ENCODE data around the gene CIB4.

The CIB4 gene

DNA sequence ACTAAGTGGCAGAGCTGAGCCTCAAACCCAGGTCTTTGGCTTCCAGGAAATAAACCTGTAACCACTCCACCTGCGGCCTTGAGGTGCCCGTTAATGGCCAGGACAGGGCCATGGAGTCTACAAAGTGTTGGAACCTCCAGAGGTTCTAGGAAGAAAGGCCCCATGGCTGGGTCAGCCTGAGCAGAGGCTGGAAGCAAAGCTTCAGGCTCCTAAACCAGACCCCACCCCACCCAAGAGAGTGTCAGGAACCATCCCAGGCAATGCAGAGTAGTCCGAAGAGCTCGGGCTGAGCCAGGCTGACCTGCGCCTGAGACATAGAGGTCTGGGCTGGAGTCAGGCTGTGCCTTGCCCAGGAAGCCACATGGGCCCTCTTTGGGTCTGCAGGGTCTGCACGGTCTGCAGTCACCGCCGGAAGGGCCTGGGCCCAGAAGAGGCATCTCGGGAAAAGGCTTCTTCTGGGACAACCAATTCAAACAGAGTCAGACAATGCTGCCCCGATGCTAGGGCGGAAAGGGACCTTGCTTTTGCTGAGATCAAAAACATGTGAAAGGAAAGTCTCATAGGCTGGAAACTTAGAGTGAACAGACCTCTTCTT is 6.4 kb downstream of the CIB4 start:
- no peaks in the 10 kb centered on the region for H3K36me3 ChIP-seq (ENCODE audit: control insufficient read depth in 5 of 5, insufficient read depth in 5 of 5, low read length in 5 of 5)
- H3K9ac ChIP-seq (ENCODE audit: low read length in 5 of 5): no peak overlapping the region
- no peak overlapping the region for H3K27ac ChIP-seq (ENCODE audit: low read depth, low read length)
- H3K4me3 ChIP-seq (ENCODE audit: low read depth in 1 of 5, low read length in 5 of 5): no peak overlapping the region
- no peaks in the 10 kb centered on the region for H3K4me1 ChIP-seq (ENCODE audit: control insufficient read depth in 5 of 5, insufficient read depth in 5 of 5, low read length in 5 of 5)
- peaks cover 0 to 8% (median 3%) of the 10 kb centered on the region in 5 donors for H3K27me3 ChIP-seq (ENCODE audit: control insufficient read depth in 5 of 5, insufficient read depth in 4 of 5, low read length in 5 of 5)
- H3K9me3 ChIP-seq (ENCODE audit: control insufficient read depth in 5 of 5, low read length in 5 of 5): no peaks in the 10 kb centered on the region

DNA sequence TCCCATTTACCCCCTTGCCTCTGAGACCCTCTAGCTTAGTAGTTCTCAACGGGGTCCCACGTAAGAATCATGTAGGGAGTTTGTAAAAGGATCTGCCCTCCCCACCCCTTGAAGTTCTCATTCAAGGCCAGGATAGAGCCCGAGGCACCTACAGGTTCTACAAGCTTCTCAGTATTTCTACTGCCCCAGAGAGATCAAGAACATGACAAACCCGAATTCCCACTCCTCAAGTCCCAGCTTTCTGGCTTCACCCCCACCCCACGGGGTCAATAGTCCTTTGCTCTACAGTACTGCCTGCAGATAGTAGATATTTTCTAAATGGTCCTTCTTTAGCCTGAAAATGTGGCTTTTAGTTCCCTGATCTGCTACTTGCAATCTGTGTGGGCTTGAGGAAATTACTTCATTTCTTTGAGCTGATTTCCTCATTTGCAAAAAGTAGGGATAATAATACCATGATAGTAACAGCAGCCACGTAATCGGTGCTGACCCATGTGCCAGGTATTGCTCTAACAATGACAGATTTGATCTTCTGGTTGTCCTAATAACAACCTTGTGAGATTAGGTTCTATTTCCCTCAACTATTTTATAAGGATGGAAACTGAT is 7.1 kb downstream of the CIB4 start:
- H3K4me1 ChIP-seq (ENCODE audit: control insufficient read depth in 5 of 5, insufficient read depth in 5 of 5, low read length in 5 of 5): no peaks in the 10 kb centered on the region
- no peak overlapping the region for H3K9ac ChIP-seq (ENCODE audit: low read length in 5 of 5)

DNA sequence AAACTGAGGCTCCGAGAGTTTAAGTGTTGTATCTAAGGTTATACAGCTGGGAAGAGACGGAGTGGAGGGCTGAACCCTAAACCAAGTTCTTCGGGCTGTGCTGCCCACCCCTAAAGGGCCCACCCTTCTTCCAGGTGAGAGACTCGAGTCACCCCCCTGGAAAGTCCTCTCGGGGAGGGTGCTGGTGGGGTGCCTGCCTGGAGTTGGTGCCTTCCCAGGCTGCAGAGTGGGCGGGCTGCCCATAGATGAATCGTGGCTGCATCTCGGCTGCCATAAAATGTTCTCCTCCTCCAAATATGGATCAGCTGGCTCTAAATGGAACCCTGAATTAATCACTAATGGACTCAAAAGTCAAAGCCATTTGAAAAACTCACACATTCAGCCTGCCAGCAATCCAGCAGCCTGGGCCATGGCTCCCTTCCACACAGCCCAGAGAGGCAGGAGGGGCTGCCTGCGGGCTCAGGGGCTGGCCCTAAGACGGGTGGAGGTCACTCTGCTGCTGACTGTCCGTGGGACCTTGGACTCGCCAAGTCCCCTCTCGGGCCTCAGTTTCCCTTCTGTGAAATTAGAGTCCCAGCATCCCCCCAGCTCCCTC is 7.7 kb downstream of the CIB4 start:
- no peak overlapping the region for H3K4me3 ChIP-seq (ENCODE audit: low read depth in 1 of 5, low read length in 5 of 5)
- H3K36me3 ChIP-seq (ENCODE audit: control insufficient read depth in 5 of 5, insufficient read depth in 5 of 5, low read length in 5 of 5): no peaks in the 10 kb centered on the region
- no peak overlapping the region for H3K9ac ChIP-seq (ENCODE audit: low read length in 5 of 5)

More for the DNA sequence above, 7.1 kb downstream of the CIB4 start:
- Histone ChIP-seq H3K4me3 (ENCODE audit: low read depth in 1 of 5, low read length in 5 of 5) (no peak overlapping the region), H3K9me3 (ENCODE audit: control insufficient read depth in 5 of 5, low read length in 5 of 5) (no peaks in the 10 kb centered on the region), H3K27ac (ENCODE audit: low read depth, low read length) (no peak overlapping the region), H3K36me3 (ENCODE audit: control insufficient read depth in 5 of 5, insufficient read depth in 5 of 5, low read length in 5 of 5) (no peaks in the 10 kb centered on the region), H3K27me3 (ENCODE audit: control insufficient read depth in 5 of 5, insufficient read depth in 4 of 5, low read length in 5 of 5) (peaks cover 0 to 8% (median 3%) of the 10 kb centered on the region in 5 donors)

DNA sequence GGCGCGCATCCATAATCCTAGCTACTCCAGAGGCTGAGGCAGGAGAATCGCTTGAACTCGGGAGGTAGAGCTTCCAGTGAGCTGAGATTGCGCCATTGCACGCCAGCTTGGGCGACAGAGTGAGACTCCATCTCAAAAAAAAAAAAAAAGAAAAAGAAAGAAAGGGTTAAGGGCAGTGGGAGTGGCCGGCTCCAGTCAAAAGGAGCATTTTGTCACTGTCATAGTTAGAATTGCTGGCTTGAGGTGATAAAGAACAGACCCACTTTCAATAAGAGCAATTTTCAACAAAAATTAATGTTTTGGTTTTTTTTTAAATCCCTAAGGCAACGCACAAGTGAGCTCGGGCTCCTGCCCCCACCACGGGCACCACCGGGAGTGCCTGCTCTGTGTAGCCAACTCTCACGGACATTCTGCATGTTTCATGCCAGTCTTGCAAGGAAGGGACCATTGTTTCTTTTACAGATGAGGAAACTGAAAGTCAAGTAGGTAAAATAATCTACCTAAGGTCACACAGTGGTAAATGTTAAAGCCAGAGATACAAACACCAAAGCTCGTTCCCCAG is 8.5 kb downstream of the CIB4 start:
- H3K27me3 ChIP-seq (ENCODE audit: control insufficient read depth in 5 of 5, insufficient read depth in 4 of 5, low read length in 5 of 5): peaks cover 0 to 8% (median 3%) of the 10 kb centered on the region in 5 donors
- H3K27ac ChIP-seq (ENCODE audit: low read depth, low read length): no peak overlapping the region
- H3K36me3 ChIP-seq (ENCODE audit: control insufficient read depth in 5 of 5, insufficient read depth in 5 of 5, low read length in 5 of 5): no peaks in the 10 kb centered on the region
- H3K9ac ChIP-seq (ENCODE audit: low read length in 5 of 5): no peak overlapping the region
- H3K4me3 ChIP-seq (ENCODE audit: low read depth in 1 of 5, low read length in 5 of 5): no peak overlapping the region
- no peaks in the 10 kb centered on the region for H3K4me1 ChIP-seq (ENCODE audit: control insufficient read depth in 5 of 5, insufficient read depth in 5 of 5, low read length in 5 of 5)
- H3K9me3 ChIP-seq (ENCODE audit: control insufficient read depth in 5 of 5, low read length in 5 of 5): no peaks in the 10 kb centered on the region

More for the DNA sequence above, 7.7 kb downstream of the CIB4 start:
- Histone ChIP-seq H3K9me3 (ENCODE audit: control insufficient read depth in 5 of 5, low read length in 5 of 5) (no peaks in the 10 kb centered on the region), H3K27ac (ENCODE audit: low read depth, low read length) (no peak overlapping the region), H3K27me3 (ENCODE audit: control insufficient read depth in 5 of 5, insufficient read depth in 4 of 5, low read length in 5 of 5) (peaks cover 0 to 8% (median 3%) of the 10 kb centered on the region in 5 donors), H3K4me1 (ENCODE audit: control insufficient read depth in 5 of 5, insufficient read depth in 5 of 5, low read length in 5 of 5) (no peaks in the 10 kb centered on the region)

DNA sequence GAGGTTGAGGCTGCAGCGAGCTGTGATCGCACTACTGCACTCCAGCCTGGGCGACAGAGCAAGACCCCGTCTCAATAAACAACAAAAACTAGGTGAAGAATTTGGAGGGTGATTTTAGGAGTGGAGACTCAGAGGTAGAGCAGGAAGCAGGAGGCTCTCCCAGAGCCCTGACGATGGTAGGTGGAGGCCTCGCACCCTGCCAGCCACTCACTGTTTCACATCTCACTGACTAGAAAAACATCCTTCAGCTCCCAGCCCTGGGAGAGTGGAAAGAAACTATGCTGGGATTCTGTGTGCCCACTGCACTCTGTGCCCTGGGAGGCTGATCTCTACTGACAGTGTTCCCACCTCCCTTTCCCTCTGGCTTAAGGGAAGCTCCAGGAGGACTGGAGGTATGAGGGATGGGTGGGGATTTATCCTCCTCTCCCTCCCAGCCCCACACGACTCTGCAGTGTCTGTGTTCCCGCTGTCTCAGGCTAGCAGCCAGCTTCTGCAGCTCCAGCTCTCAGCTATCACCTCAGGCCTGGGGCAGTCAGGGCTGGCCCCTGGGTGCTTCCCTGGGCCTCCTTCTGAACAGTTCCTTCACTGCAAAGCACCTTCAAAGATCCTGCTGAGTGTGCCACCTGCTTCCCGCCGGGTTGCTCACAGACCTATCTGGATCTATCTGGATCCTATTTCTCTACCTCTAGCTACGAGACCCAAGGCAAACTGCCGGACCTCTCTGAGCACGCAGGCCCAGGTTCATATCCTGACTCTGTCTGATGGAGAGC is 9.6 kb downstream of the CIB4 start:
- H3K27me3 ChIP-seq (ENCODE audit: control insufficient read depth in 5 of 5, insufficient read depth in 4 of 5, low read length in 5 of 5): peaks cover 0 to 8% (median 3%) of the 10 kb centered on the region in 5 donors
- no peaks in the 10 kb centered on the region for H3K4me1 ChIP-seq (ENCODE audit: control insufficient read depth in 5 of 5, insufficient read depth in 5 of 5, low read length in 5 of 5)
- H3K27ac ChIP-seq (ENCODE audit: low read depth, low read length): no peak overlapping the region
- H3K9me3 ChIP-seq (ENCODE audit: control insufficient read depth in 5 of 5, low read length in 5 of 5): no peaks in the 10 kb centered on the region
- no peak overlapping the region for H3K9ac ChIP-seq (ENCODE audit: low read length in 5 of 5)
- no peak overlapping the region for H3K4me3 ChIP-seq (ENCODE audit: low read depth in 1 of 5, low read length in 5 of 5)
- H3K36me3 ChIP-seq (ENCODE audit: control insufficient read depth in 5 of 5, insufficient read depth in 5 of 5, low read length in 5 of 5): no peaks in the 10 kb centered on the region

DNA sequence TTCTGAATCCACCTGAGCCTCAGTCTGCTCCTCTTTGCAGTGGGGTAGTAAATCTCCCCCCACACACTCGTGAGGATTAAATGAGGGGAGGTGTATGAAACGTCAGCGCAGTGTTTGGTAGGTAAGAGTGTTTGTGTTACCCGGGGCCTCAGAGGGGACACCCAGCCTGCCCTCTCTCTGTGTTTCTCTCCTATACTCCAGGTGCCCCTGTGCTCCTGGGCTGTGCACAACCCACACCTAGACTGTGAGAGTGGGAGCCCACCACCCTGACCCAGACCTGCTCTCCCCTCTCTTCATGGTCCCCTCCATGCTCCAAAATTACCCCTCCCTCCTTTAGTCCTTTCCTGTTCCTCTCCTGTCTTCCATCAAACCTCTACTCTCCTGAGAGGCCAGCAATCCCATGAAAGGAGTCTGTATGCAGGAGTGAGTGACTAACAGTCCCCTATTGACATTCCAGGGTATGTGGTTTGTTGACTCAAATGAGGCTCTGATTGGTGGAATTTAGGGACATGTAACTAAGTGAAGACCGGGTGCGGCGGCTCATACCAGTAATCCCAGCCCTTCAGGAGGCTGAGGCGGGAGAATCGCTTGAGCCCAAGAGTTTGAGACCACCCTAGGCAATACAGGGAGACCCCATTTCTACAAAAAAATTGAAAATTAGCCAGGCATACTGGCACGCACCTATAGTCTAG is 10.4 kb downstream of the CIB4 start:
- no peaks in the 10 kb centered on the region for H3K4me1 ChIP-seq (ENCODE audit: control insufficient read depth in 5 of 5, insufficient read depth in 5 of 5, low read length in 5 of 5)
- no peak overlapping the region for H3K27ac ChIP-seq (ENCODE audit: low read depth, low read length)
- H3K36me3 ChIP-seq (ENCODE audit: control insufficient read depth in 5 of 5, insufficient read depth in 5 of 5, low read length in 5 of 5): no peaks in the 10 kb centered on the region
- H3K9ac ChIP-seq (ENCODE audit: low read length in 5 of 5): no peak overlapping the region
- H3K9me3 ChIP-seq (ENCODE audit: control insufficient read depth in 5 of 5, low read length in 5 of 5): peaks cover 0 to 2% (median 0%) of the 10 kb centered on the region in 5 donors
- no peak overlapping the region for H3K4me3 ChIP-seq (ENCODE audit: low read depth in 1 of 5, low read length in 5 of 5)
- peaks cover 0 to 8% (median 3%) of the 10 kb centered on the region in 5 donors for H3K27me3 ChIP-seq (ENCODE audit: control insufficient read depth in 5 of 5, insufficient read depth in 4 of 5, low read length in 5 of 5)

DNA sequence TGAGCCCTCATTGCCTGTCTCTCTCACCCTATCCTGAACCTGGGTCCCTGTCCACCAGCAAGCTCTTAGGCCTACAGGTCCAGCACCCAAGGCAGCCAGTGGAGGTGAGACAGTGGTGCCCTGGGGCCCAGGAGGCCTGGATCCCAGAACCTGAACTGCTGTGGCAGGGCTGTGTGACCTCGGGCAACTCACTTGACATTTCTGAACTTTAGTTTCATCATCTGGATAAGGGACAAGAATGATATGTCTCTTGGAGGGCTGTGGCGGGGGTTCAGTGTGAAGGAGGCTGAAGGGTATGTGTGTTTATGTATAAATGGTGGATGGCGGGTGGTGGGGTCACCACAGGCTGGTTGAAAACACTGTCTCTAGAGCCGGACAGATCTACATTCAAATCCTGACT is 10.9 kb downstream of the CIB4 start:
- Histone ChIP-seq H3K9ac (ENCODE audit: low read length in 5 of 5) (no peak overlapping the region), H3K4me3 (ENCODE audit: low read depth in 1 of 5, low read length in 5 of 5) (no peak overlapping the region), H3K27ac (ENCODE audit: low read depth, low read length) (no peak overlapping the region), H3K4me1 (ENCODE audit: control insufficient read depth in 5 of 5, insufficient read depth in 5 of 5, low read length in 5 of 5) (no peaks in the 10 kb centered on the region), H3K27me3 (ENCODE audit: control insufficient read depth in 5 of 5, insufficient read depth in 4 of 5, low read length in 5 of 5) (peaks cover 0 to 8% (median 3%) of the 10 kb centered on the region in 5 donors), H3K36me3 (ENCODE audit: control insufficient read depth in 5 of 5, insufficient read depth in 5 of 5, low read length in 5 of 5) (no peaks in the 10 kb centered on the region), H3K9me3 (ENCODE audit: control insufficient read depth in 5 of 5, low read length in 5 of 5) (peaks cover 0 to 2% (median 0%) of the 10 kb centered on the region in 5 donors)

DNA sequence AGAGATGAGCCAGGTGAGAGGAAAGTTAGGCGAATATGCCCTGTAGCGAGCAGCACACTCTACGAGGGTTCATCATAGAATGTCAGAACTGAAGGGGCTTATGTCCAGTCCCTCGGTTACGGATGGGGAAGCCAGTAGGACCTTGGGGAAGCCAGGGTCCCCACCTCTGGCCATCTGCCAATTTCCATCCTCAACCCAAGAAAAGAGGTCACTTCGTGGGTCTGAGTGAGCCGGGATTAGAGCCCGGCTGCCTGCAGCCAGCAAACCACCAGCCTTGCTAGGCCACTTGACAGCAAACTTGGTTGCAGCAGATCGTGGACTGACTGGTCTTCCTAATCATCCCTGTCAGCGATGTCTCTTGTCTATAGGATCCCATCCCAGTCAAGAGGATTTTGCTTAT is 11.4 kb downstream of the CIB4 start:
- Histone ChIP-seq H3K36me3 (ENCODE audit: control insufficient read depth in 5 of 5, insufficient read depth in 5 of 5, low read length in 5 of 5) (no peaks in the 10 kb centered on the region), H3K27ac (ENCODE audit: low read depth, low read length) (no peak overlapping the region), H3K4me1 (ENCODE audit: control insufficient read depth in 5 of 5, insufficient read depth in 5 of 5, low read length in 5 of 5) (no peaks in the 10 kb centered on the region), H3K4me3 (ENCODE audit: low read depth in 1 of 5, low read length in 5 of 5) (no peak overlapping the region), H3K9ac (ENCODE audit: low read length in 5 of 5) (no peak overlapping the region), H3K27me3 (ENCODE audit: control insufficient read depth in 5 of 5, insufficient read depth in 4 of 5, low read length in 5 of 5) (peaks cover 0 to 8% (median 3%) of the 10 kb centered on the region in 5 donors), H3K9me3 (ENCODE audit: control insufficient read depth in 5 of 5, low read length in 5 of 5) (peaks cover 0 to 2% (median 0%) of the 10 kb centered on the region in 5 donors)

DNA sequence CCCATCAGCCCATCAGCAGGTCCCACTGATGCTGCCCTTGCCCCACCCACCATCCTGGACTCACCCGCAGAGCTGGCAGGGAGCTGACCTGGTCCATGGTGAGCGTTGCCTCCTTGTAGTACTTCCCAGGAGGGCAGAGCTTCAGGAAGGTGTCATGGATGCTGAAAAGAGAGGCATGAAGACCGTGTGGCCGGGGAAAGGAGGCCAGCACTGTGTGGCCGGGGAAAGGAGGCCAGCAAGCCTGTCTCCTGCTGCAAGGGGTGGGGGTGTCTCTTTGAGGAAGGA is 11.9 kb downstream of the CIB4 start:
- H3K36me3 ChIP-seq (ENCODE audit: control insufficient read depth in 5 of 5, insufficient read depth in 5 of 5, low read length in 5 of 5): no peaks in the 10 kb centered on the region
- H3K4me3 ChIP-seq (ENCODE audit: low read depth in 1 of 5, low read length in 5 of 5): no peak overlapping the region
- H3K27ac ChIP-seq (ENCODE audit: low read depth, low read length): no peak overlapping the region
- H3K9ac ChIP-seq (ENCODE audit: low read length in 5 of 5): no peak overlapping the region
- no peaks in the 10 kb centered on the region for H3K4me1 ChIP-seq (ENCODE audit: control insufficient read depth in 5 of 5, insufficient read depth in 5 of 5, low read length in 5 of 5)
- H3K9me3 ChIP-seq (ENCODE audit: control insufficient read depth in 5 of 5, low read length in 5 of 5): peaks cover 0 to 2% (median 0%) of the 10 kb centered on the region in 5 donors
- peaks cover 0 to 8% (median 3%) of the 10 kb centered on the region in 5 donors for H3K27me3 ChIP-seq (ENCODE audit: control insufficient read depth in 5 of 5, insufficient read depth in 4 of 5, low read length in 5 of 5)
